Adipose tissue (tissue), 3 donors: Measurements from ENCODE around the gene BCOR. TPM values are rescaled to one million over a fixed set of nuclear protein-coding genes. Genes with fewer than 3 reads are reported as not detected.

Source experiments
- H3K27ac ChIP-seq: one replicate; pipeline ENCODE4 v1.5.1; 2013; ENCODE audit warnings: low read depth, low read length
- WGBS, 3 donors: extraction: QIAGEN DNeasy Blood & Tissue Kit; methylation state at CpG; one replicate each; pipeline ENCODE4 v1.1.7; 2013; 5-methylcytosine and 5-hydroxymethylcytosine counted together
- polyA plus RNA-seq, 3 donors: library from polyadenylated mRNA; stranded (reverse); fragments of 200-250 nt; gene quantifications; one replicate each; pipeline ENCODE4 v1.2.3, GENCODE V29; 2013
- donor health status: healthy with polysubstance abuse.
- donor health status: Bipolar disorder and iron deficiency.
- donor health status: healthy.

The BCOR gene
- polyA plus RNA-seq, result 10 to 100 TPM in 1 of 3 donors, 1 to 10 TPM in 2; 5.8 to 11.8 (median 7.7) TPM

DNA sequence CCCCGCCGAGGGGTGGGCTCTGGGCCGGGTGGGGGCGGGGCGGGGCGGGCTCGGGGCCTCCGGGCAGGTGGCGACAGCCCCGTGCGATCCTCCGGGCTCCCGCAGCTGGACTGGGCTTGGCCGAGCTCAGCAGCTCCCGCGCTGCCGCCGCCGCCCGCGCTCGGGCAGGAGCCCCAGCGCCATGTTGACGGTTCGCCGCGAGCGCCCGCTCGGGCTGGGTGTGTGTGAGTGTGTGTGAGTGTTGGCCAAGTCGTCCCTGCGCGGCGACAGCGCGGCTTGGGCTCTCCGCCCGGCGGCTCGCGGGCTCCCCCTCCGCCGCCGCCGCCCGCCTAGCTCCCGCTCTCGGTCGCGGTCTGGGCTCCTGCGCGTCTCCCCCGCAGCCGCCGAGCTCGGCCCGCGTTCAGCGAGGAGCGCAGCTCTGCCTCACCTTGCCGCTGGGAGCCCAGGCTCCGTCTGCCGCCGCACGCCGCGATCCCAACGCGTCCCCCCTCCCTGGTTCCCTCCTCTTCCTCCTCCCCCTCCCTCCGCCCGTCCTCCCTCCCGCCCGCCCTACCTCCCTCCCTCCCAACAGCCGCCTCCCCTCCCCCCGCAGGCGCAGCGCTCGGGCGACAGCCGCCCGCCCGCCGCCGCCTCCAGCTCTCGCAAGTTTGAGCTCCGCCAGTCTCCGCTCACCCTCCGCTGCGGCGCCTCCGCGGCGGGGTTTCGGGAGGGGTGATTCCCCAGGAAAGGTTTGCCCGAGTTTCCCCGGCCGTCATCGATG lies at the start of gene BCOR:
BCOR (minus strand) TSS at position 455 of the 760 bp plus-strand sequence. CDS start 20,029 bp downstream, outside the sequence.
- 0 to 4% (median 0%) methylated on average over 10 to 80 of the region's 98 CpGs for WGBS, 3 donors
- H3K27ac ChIP-seq, result no peak within 1 kb of the TSS

DNA sequence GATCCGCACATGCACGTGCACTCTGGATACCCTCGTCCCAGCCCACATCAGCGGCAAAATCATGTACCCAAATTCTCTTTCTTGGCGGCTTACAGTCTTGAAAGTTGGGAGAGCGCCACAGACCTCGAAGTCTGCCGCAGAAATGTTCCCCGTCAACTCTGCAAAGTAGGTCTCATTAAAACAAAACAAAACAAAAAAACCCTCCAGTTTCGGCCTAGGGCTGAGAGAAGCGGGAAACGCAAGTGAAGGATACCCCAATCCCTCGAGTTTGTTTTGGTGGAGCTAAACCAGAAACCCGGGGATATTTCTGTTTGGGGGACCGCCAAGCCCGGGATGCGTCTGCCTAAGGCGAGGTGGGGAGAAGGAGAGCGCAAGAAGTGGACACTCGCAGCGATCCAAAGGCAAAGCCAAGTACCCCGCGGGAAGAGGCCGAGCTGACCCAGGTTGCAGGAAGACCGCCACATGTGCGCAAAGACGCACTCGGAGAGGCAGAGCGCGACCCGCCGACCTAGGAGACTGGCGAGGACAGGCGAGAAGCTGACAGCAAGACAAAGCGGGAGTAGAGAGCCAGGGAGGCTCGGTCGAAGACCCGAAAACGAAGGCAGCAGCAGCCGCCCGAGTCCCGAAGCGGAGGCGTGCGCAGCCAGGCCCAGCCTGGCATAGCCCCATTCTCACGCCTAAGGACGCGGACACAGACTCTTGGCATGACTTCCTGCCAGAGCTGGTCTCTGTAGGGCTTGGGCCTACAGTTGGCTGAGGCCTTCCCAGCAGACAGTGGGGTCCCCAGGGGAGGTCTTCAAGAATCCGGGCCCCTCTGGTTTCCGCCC lies 49.6 kb upstream of the BCOR start:
- H3K27ac ChIP-seq, result no peak overlapping the region
- 47 to 89% (median 89%) methylated on average over 28 to 50 of the region's 50 CpGs for WGBS, 3 donors

DNA sequence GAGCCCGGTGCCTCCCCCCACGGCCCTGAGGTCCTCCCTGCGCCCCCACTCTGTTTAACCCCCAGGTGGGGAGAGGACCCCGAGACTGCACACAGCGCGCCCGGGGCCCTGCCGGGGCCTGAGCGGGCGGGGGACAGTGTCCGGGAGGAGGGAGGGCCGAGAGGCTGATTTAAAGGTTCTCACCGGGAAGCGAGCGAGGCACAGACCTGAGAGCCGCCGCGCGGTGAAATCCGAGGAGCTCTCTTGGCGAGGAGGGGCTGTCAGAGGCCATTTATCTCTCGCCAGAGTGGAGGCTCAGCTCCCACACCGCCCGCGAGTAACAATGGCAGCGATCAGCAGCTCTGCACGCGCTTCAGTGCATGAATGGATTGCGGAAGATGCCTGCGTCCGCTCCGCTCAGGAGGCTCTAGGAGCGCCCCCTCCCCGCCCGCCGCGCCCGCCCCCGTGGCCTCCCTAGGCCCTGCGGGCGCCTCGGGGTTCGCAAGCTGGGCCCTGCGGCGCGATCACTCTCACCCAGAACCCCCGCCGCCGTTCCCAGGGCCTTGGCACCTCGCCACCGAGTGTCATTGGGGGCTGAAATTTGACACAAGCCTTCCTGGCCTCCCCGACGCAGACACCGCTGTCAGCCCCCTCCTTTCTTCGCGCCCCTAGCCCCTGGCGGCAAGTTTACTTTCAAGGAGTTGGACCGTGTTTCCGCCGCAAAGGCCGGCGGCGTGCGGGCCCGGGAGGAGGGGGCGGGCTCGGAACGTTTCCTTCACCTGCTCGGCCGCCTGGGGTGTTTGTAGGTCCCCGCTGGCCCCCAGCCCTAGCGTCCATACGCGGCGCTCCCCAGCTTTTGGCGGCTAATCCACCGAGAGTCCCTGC lies 48.7 kb upstream of the BCOR start:
- WGBS, 3 donors, result 8 to 28% (median 8%) methylated on average over 16 to 76 of the region's 77 CpGs
- no peak overlapping the region for H3K27ac ChIP-seq

DNA sequence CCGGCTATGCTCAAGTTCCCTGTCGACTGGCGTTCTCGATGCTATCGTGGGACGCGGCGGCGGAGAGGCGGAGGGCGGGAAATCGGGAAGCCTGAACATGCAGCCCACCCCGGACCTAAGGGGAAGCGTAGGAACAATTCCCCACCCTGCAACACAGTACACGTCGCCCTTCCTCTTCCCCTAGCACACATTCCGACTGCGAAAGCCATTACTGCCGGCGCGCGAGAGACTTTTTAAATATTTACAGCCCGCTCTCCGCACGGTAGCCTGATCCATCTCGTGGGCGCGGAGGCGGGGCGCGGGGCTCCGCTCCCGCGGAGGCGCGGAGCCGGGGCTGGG lies 48.1 kb upstream of the BCOR start:
- WGBS, 3 donors, result 3 to 20% (median 9%) methylated on average over 21 to 37 of the region's 37 CpGs
- no peak overlapping the region for H3K27ac ChIP-seq

DNA sequence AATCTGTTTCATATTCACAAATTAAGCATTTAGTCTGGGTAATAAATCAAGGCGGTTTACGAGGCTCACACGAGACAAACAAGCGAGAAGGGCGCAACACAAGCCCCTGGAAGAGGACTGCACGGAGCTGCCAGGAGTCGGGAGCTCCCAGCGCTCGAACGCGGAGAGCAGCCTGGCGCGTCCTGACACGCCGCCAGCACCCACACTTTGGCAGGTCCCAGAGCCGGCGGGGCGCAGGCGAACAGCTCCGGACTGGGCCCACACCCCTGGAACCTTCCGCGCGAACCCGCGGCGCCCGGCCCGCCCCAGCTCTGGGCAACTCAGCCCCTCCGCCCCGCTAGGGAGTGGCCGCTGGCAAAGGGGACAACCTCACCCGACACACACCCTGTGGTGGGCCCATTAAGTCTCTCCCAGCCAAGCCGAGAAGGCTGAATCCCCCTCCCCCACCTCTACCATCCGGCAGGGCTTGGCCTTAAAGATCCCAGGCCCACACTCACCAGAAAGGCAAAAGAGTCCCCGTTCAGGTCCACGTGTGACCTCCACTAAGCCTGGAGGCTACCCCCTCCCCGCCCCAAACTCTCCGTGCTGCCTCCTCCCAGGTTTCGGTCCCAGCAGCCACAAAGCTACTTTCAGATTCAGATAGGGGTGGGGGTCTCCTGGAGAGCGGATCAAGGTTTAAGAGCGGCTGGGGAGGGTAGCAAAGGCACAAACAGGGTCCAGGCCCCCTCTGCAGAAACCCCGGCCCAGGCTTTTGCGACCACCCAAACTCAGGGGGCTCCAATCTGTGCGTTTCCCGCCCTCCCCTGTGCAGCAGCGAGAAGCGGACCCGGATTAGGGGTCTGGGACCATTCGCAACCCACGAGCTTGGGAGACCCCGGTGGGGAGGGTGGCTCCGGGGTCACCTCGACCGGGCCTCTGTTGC lies 47.5 kb upstream of the BCOR start:
- H3K27ac ChIP-seq, result no peak overlapping the region
- 11 to 63% (median 30%) methylated on average over 45 to 54 of the region's 54 CpGs for WGBS, 3 donors

DNA sequence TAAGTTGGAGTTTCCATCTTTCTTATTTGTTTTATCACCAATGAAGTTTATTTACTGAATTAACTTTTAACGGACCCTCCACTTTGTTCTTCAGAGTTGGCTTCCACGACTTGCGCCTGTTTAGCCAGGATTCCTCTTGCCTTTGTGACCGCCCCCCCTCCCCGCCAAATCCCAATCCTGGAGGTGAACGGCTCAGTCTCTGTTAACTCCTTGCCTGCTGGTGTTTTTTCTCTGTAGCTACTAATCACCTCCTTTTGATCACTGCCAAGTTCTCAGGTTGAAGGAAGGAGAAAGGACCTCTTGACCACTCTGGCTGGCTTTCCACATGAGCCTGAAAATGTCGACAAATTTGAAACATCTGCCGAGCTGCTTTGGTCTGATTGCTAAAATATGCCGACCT lies 46.8 kb upstream of the BCOR start:
- 40 to 68% (median 51%) methylated on average over 9 of the region's 9 CpGs for WGBS, 3 donors
- H3K27ac ChIP-seq, result no peak overlapping the region

DNA sequence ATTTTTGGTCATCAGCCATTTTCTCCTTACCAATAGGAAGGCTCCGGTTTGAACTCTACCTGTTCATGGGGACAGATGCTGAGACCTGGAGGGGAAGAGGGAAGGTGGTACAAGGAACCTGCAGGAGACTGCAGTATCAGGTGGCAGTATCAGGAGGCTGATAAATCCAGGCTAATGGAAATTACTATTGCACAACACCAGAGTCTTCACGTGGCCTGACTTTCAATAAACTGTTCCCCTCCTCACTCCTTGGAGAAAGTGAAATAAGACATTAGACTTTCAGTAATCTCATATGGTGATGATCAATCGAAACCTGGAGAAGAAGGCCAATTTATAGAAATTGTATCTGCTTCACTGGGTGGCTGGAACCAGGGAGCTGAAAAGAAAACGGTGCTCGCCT lies 46.2 kb upstream of the BCOR start:
- 52 to 91% (median 83%) methylated on average over 5 of the region's 5 CpGs for WGBS, 3 donors
- H3K27ac ChIP-seq, result no peak overlapping the region

- H3K27ac ChIP-seq, result no peak overlapping the region
These were observed 45.2 kb upstream of the BCOR start for GRCh38 chrX:40143001-40143400.

GRCh38 chrX:40142417-40142816 lies 44.7 kb upstream of the BCOR start:
- 81 to 93% (median 83%) methylated on average over 6 of the region's 6 CpGs for WGBS, 3 donors
- H3K27ac ChIP-seq, result no peak overlapping the region

More at GRCh38 chrX:40143001-40143400, 45.2 kb upstream of the BCOR start:
- 45 to 93% (median 92%) methylated on average over 10 of the region's 10 CpGs for WGBS, 3 donors

DNA sequence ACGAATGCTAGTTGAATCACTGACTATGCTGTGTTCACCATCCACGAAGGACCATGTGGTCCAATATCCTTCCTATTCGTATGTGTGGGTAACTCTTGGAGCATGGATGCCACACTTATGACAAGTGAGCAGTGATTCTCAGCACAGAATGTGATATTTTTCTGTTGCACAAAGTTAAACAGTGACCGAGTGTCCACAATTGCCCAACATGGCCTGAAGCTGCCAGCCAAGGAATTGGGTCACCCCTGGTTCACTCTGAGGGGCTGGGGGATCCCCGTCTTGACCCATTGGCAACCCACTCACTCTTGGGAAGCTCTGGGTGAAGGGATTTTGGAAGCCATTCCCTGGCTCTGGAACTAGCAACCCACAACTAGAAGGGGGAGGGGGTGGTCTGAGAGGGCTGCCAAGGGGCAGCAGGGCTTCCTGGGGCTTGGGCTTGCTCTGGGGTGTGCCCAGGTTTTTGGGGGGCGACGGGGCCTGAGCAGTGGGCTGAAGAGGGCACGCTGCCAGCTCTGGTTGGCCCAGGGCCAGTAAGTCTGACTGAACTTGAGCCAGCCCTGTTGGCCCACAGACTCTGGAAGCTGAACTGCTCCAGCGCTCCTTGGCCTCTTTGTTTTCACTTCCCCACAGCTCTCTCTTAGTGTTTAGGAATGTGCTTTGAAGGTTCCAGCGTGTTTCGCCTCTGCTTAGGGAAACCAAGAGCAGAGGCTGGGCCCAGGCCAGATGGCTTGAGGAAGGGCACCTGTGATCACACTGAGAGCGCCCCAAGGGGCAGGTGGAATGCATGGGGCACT lies 43.1 kb upstream of the BCOR start:
- no peak overlapping the region for H3K27ac ChIP-seq
- 24 to 33% (median 29%) methylated on average over 11 to 12 of the region's 12 CpGs for WGBS, 3 donors

- H3K27ac ChIP-seq, result no peak overlapping the region
- WGBS, 3 donors, result 36 to 69% (median 49%) methylated on average over 7 of the region's 7 CpGs
These were observed 35.0 kb upstream of the BCOR start for GRCh38 chrX:40132751-40133150.

DNA sequence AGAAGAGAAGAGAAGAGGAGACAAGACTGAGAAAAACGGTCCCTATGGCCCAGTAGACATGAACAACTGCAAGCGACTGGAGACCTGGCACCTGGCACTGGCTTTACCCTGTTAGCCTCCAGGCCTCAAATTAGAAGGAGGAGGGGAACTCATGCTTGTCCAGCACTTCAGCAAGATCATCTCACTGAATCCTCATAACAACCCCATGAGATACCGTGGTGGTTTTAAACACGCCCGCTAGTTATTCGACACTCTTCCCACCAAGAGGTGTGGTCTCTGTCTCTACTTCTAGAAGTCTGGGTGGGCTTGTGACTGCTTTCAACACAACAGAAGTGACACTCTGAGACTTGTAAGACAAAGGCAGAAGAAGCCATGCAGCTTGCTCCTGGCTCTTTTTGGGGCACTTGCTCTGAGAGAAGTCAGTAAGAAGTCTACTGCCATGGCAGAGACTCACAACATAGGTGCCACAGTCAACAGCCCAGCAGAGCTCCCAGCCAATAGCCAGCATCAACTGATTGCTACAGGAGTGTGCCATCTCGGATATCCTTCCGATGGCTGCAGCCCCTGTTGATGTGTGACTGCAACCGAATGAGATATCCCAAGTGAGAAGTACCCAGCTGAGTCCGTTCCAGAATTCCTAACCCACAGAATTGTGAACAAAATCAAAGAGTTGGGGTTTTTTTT lies 34.0 kb upstream of the BCOR start:
- no peak overlapping the region for H3K27ac ChIP-seq
- WGBS, 3 donors, result 91 to 96% (median 95%) methylated on average over 9 to 10 of the region's 10 CpGs

DNA sequence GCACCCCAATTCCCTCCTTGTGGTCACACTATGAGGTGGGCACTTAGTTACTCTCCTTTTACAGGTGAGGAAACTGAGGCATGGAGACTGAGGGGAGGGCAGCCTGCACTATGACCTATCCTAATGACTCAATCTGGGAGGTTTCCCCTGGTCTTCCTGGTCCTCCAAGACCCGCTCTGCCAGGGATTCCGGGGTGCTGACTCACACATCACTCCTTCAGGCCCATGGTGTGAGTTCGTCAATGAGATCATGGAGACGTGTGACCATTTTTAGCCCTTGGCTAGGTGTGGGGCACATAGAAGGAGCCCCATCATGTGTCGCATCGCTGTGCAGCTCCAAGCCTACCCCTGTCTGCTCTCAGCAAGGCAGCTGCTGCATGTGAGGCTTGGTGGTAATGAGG lies 32.4 kb upstream of the BCOR start:
- 88 to 93% (median 91%) methylated on average over 6 of the region's 6 CpGs for WGBS, 3 donors
- no peak overlapping the region for H3K27ac ChIP-seq

DNA sequence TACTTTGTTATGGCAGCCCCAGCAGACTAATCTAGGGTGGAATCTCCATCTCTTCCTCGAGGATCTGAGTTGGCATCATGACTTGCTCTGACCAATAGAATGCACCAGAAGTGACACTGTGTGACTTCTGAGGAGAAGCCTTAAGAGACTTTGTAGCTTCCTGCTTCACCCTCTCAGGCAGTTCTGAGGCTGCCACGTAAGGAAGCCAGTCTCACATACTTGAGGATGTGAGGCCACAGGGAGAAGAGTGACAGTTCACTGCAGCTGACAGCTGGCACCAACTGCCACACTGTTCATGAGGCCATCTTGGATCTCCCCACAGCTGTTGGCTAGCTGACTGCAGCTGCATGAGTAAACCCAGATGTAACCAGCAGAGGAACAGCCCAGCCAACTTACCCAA lies 29.3 kb upstream of the BCOR start:
- 45 to 75% (median 57%) methylated on average over 2 of the region's 2 CpGs for WGBS, 3 donors
- no peak overlapping the region for H3K27ac ChIP-seq

DNA sequence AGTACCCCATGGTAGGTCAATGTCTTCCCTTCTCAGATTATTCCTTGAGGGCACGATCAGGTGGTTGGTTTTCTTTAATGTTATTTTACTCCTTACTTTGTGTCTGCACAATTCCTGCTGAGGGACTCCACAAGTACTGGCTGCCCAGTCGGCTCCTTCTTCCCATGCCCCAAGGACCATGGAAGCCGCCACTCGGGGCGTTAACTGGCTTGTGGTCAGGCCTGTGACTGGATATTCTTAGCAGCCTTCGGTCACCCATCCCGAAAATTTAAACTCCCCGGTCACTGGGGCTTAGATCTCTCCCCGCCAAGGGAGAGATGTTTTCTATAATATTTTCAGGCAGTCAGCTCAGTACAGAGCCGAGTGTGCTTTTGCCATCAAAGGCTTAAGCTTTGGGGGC lies 24.7 kb upstream of the BCOR start:
- no peak overlapping the region for H3K27ac ChIP-seq
- WGBS, 3 donors, result 95 to 97% (median 96%) methylated on average over 10 of the region's 10 CpGs

DNA sequence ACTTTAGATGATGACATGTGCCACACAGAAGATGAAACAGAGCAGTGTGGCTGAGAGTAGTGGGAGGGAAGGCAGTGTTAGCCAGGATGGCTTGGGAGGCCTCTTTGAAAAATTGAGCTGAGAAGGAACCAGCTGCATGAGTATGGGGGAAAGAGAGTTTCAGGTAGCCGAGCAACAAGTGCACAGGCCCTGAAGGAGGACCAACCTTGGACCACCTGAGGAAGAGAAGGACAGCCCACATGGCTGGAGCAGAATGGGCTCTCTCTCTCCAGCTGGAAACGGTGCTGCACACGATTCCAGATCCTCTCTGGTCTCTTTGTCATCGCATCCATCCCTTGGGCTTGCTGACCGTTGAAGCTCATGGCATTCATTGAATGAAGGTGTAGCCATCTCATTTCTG lies 23.9 kb upstream of the BCOR start:
- 84 to 100% (median 85%) methylated on average over 5 of the region's 5 CpGs for WGBS, 3 donors
- H3K27ac ChIP-seq, result no peak overlapping the region
